Renal pelvis (tissue), 12 donors: ENCODE data around the gene KMT5C. TPM values are rescaled to one million over a fixed set of nuclear protein-coding genes. Genes with fewer than 3 reads are reported as not detected.

ENCODE experiments used
- DNase-seq: peaks from one replicate; pipeline ENCODE4 v3.0.0-alpha.2; 2013
- long read RNA-seq, 16 experiments: transcript quantifications; one replicate each; lab custom pipeline, GENCODE V29; 2026
- polyA plus RNA-seq, 3 donors: library from polyadenylated mRNA; unstranded; fragments of 120-200 nt; gene quantifications; one replicate each; pipeline ENCODE4 v1.2.1, GENCODE V29; 2013; ENCODE audit not compliant: insufficient read length in 3 of 3

The KMT5C gene
- 10 to 100 TPM; 21.5 to 37.2 (median 33.0) TPM for polyA plus RNA-seq
- long read RNA-seq, donor 1, partial matches to known transcripts = 0 of 1 reads
- long read RNA-seq, donor 1, other reads (novel, unspliced or antisense) = 0 of 1 reads
- long read RNA-seq, donor 2, partial matches to known transcripts = 0 of 4 reads
- long read RNA-seq, donor 2, other reads (novel, unspliced or antisense) = 0 of 4 reads
- long read RNA-seq, donor 3, partial matches to known transcripts = 0 of 3 reads
- long read RNA-seq, donor 3, other reads (novel, unspliced or antisense) = 0 of 3 reads
- long read RNA-seq, donor 4, partial matches to known transcripts = 0 of 6 reads
- long read RNA-seq, donor 4, other reads (novel, unspliced or antisense) = 0 of 6 reads
- long read RNA-seq, donor 5 = 0 reads
- long read RNA-seq, donor 6, partial matches to known transcripts = 0 of 5 reads
- long read RNA-seq, donor 6, other reads (novel, unspliced or antisense) = 0 of 5 reads
- long read RNA-seq, donor 7, partial matches to known transcripts = 9 of 12 reads
- long read RNA-seq, donor 7, other reads (novel, unspliced or antisense) = 0 of 12 reads
- long read RNA-seq, donor 8, partial matches to known transcripts = 0 of 1 reads
- long read RNA-seq, donor 8, other reads (novel, unspliced or antisense) = 0 of 1 reads
- long read RNA-seq, donor 9, partial matches to known transcripts = 0 of 6 reads
- long read RNA-seq, donor 9, other reads (novel, unspliced or antisense) = 0 of 6 reads
- long read RNA-seq, donor 10, partial matches to known transcripts = 5 of 9 reads
- long read RNA-seq, donor 10, other reads (novel, unspliced or antisense) = 0 of 9 reads
- long read RNA-seq, donor 11, partial matches to known transcripts = 0 of 3 reads
- long read RNA-seq, donor 11, other reads (novel, unspliced or antisense) = 0 of 3 reads
- long read RNA-seq, donor 12, partial matches to known transcripts = 0 of 2 reads
- long read RNA-seq, donor 12, other reads (novel, unspliced or antisense) = 0 of 2 reads
- long read RNA-seq, donor 13, partial matches to known transcripts = 0 of 1 reads
- long read RNA-seq, donor 13, other reads (novel, unspliced or antisense) = 0 of 1 reads
- long read RNA-seq, donor 14, partial matches to known transcripts = 7 of 12 reads
- long read RNA-seq, donor 14, other reads (novel, unspliced or antisense) = 0 of 12 reads
- long read RNA-seq, donor 15, partial matches to known transcripts = 0 of 4 reads
- long read RNA-seq, donor 15, other reads (novel, unspliced or antisense) = 0 of 4 reads
- long read RNA-seq, donor 16, partial matches to known transcripts = 0 of 1 reads
- long read RNA-seq, donor 16, other reads (novel, unspliced or antisense) = 0 of 1 reads

DNA sequence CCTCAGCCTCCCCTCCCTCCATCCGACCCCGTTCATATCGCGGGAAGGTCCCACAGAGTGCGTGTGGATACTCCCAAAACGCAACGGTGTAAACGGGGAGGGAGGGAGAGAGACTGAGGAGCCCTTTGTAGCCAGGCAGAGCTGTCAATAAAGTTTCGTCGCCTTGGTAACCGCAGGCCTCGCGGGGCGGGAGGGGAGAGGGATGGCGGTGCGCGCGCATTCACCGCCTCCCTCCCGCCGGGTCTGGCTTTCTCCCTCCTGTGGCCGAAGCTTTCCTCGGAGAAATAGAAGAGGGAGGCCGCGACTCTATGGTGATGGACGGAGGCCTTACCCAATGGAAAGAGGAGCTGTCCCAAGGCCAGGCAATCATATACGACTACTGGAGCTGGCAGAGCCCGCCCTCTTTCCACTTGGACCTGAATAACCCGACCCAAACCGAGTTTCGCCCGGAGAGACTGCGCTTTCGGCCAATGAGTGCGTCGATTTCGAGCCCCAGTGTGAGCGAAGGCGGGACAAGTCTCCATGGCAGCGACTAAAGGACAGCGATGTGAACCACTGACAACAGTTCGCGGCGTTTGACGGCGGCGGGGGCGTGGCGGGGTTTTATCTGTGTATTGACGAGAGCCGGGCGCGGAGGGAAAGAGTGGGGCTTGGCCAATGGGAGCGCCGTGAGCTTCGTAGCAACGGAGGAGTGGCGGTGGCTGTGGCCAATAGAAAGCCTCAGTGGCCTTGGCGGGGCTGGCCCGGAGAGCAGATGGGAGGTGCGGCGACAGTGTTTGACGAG is at the start of gene KMT5C:
KMT5C (plus strand) TSS at position 772 of the 784 bp plus-strand sequence. CDS start 2,061 bp downstream, outside the sequence.
- peak; percentile 100 for DNase-seq

DNA sequence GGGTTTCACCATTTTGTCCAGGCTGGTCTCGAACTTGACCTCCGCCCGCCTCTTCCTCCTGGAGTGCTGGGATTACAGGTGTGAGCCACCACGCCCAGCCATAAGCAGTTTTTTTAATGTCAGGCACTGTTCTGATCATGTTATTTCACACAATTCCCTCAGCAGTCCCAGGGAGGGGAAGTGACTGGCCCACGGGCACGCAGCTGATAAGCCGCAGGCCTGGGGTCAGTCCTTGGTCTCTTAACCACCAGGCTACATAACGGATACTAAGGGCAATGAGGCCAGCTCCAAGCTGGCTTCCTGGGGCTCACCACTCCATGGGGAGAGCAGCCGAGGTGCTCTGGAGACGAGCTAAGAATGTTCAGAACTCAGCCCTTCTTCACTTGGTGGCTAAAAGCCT is 42.4 kb upstream of the KMT5C start:
- no peak for DNase-seq

DNA sequence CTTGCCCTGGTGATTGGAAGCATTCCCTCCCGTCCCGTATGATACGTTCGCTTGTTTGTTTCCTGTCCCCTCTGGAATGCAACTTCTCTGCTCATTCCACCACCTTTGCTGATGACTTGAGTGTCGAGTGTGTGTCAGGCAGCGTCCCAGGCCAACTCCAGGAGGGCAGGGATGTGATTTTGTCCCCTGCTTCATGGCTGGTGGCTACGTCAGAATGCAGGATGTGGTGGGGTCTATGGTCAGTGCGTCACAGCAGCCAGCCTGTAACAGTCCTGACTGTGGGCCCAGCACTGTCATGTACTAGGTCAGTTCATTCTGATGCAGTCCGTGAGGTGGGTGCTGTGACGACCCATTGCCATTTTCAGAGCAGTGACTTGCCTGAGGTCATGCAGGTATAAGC is 39.7 kb upstream of the KMT5C start:
- no peak for DNase-seq

DNA sequence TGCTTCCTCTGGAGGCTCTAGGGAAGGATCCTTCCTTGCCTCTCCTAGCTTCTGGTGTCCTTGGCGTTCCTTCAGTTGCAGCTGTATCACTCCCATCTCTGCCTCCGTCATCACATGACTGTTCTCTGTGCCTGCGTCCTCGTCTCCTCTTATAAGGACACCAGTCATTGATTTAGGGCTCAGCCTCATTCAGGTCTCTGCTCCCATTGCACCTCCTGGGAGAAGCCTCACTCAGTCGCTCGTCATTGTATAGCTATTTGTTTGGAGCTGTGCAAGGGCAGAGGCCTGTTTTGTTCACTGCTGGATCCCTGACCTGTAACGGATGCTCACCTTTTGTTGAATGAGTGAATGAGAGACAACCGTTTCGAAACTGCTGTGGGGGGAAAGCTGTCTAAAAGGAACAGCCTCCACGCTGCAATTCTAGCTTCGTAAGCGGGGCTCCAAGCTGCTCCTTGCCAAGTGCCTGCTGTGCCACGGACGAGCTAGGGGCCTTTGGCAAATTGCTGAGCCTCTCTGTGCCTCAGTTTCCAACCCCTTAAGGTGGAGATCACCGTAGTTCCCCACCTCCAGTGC is 38.7 kb upstream of the KMT5C start:
- DNase-seq = no peak

DNA sequence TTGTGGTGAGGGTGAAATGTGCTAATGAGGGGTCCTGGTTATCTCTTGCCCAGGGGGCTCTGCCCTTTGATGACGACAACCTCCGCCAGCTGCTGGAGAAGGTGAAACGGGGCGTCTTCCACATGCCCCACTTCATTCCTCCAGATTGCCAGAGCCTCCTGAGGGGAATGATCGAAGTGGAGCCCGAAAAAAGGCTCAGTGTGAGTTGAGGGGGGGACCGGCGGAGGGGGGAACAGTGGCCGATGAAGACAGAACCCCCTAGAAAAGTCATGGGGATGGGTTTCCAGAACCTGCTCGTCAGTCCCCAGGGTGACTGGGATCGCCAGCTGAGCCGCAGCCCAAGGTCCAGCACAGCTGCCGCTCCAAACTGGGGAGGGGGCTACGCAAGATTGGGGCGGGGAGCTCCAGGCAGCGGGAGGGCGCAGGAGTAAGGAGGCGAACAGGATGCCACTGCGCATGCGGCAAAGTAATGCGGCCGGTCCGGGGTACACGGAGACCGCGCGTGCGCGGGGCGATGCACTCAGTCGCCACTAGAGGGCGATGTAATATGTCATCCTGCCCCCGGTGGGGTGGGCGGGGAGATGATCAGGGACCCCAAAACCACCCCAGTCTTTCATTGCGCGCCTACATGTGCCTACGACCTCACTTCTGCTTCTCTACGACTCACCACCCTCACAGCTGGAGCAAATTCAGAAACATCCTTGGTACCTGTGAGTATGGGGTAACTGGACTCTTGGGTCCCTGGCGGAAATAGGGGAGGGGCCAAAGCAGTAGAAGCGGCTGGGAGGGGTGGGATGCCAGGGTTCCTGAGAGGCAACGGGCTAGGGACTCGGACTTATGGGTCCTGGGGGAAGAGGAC is 38.0 kb upstream of the KMT5C start:
- peak; percentile 80 for DNase-seq

DNA sequence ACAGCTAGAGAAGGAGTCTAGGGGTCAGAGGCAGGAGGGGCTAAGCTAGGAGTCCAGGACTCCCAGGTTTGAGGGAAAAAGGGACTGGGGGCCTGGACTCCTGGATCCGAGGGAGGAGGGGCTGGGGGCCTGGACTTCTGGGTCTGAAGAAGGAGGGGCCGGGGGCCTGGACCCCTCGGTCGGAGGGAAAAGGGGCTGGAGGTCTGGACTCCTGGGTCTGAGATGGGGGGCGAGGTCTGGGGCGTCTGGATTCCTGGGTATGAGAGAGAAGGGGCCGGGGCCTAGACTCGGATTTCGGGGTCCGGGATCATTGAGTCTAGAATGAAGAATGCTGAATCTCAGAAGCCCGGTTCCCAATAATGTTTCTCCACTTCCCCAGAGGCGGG is 37.4 kb upstream of the KMT5C start:
- DNase-seq = no peak

DNA sequence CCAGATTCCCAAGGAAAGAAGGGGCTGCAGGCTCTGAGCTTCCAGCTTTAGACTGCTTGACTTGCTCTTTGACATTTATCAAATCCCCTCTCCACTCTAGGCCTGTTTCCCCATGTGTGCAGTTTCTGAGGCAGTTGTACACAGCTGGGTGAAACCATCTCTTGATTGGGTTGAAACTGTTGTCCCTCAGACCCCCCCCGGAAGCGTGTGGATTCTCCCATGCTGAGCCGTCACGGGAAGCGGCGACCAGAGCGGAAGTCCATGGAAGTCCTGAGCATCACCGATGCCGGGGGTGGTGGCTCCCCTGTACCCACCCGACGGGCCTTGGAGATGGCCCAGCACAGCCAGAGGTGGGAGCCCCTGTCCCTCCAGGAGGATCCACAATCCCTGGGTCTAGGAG is 36.2 kb upstream of the KMT5C start:
- no peak for DNase-seq

DNA sequence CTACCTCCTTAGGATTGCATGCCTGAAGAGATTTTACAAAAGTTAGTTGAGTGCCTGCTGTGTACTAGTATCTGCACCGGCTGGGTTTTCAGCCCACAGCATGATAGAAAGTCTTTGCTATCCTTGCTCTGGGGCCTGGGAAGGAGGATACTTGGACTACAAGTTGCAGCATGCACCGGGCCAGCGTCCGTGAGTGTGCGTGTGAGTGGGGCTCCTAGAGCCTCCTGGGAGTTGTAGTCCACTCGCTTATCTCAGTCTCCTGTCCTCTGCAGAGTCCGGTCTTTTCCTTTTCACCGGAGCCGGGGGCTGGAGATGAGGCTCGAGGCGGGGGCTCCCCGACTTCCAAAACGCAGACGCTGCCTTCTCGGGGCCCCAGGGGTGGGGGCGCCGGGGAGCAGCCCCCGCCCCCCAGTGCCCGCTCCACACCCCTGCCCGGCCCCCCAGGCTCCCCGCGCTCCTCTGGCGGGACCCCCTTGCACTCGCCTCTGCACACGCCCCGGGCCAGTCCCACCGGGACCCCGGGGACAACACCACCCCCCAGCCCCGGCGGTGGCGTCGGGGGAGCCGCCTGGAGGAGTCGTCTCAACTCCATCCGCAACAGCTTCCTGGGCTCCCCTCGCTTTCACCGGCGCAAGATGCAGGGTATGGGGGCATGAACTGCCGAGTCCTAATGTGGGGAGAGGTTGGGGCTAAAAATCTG is 35.2 kb upstream of the KMT5C start:
- DNase-seq = no peak

DNA sequence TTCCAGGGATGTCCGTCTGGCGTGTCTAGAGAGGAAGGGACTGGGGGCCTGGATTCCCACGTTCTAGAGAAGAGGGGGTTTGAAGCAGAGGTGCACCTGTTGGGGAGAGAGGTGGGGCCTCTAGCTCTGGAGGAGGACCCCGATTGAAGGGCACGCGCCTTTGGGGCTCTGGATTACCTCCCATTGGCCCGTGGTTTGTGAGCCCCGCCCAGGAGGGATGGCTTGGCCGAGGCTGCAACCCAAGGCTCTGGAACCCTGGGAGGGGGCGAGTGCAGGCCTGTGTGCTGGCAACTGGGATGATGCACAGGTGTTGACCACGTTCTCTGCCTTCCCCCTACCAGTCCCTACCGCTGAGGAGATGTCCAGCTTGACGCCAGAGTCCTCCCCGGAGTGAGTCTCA is 34.7 kb upstream of the KMT5C start:
- DNase-seq = no peak

DNA sequence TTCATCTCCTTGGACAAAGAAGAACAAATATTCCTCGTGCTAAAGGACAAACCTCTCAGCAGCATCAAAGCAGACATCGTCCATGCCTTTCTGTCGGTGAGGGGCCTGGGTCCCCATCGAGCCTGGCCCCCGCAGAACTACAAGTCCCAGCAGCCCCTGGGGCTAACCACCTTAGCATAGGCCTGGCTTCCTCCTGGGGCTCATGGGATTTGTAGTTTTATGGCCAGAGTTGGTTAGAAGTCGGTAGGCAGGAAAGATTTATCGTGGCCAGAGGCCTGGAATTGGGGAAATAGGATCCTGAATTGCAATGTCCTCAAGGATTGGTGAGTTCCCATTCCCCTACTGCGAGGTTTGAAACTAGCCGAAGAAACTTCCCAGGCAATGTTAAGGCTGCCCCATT is 34.2 kb upstream of the KMT5C start:
- DNase-seq = no peak

DNA sequence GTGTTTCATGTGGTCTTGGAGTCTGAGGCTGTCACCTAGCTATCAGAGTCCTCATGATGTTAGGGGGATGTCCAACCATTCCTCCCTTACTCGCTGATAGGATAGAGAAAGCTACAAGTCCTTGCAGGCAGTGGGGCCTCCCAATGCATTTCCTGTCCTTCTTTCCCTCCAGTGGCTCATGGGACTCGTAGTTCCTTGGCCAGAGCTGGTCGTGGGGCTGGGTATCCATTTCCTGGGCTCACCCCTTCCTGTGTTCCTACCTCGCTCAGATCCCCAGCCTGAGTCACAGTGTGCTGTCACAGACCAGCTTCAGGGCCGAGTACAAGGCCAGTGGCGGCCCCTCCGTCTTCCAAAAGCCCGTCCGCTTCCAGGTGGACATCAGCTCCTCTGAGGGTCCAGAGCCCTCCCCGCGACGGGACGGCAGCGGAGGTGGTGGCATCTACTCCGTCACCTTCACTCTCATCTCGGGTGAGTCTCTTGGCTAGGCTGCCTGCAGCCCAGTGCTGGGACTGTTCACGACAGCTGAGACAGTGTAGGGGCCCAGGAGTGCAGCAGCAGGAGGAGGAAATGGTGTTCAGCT is 33.6 kb upstream of the KMT5C start:
- DNase-seq = no peak

DNA sequence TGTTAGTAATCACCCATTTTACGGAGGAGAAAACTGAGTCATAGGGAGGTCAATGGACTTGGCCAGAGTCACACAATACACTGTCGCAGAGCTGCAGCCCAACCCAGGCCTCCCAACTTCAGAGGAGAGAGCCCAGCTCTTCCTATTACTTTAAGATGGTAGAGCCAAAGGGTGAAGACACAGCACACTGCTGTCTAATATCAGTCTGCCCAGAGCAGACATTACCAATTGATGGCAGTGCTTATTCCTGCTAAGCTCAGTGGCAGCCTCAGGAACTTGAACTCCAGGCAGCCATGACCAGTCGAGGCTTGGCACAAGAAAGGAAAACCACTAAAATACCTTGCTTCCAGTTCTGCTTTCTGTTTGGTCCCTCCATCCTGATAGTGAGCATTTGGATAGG is 33.0 kb upstream of the KMT5C start:
- no peak for DNase-seq

DNA sequence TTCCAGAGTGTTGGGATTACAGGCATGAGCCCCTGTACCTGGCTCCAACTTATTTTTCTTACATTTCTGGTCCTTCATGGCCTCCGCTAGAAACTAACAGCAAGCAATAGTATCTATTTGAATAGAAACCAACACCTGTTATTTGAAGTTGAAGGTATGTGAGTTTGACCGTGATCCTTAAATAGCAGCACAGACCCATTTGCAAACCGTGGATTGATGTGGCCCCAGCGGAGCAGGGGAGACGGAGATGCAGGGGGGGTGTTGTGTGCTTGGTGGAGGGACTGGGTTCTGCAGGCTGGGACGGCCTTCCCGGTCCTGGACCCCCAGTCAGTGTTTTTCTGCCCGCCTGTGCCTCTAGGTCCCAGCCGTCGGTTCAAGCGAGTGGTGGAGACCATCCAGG is 31.4 kb upstream of the KMT5C start:
- DNase-seq = no peak

DNA sequence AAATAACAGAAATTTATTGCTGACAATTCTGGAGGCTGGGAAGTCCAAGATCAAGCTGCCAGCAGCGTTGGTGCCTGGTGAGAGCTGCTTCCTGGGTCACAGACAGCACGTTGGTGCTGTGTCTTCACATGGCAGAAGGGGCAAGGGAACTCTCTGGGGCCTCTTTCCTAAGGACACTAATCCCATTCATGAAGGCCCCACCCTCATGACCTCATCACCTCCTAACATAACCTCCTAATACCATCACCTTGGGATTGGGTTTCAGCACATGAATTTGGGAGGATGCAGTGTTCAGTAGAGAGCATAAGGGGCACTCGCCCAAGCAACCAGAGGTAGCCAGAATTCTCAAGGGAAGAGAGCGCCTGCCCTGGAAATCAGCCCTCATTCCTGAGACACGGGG is 30.2 kb upstream of the KMT5C start:
- no peak for DNase-seq

DNA sequence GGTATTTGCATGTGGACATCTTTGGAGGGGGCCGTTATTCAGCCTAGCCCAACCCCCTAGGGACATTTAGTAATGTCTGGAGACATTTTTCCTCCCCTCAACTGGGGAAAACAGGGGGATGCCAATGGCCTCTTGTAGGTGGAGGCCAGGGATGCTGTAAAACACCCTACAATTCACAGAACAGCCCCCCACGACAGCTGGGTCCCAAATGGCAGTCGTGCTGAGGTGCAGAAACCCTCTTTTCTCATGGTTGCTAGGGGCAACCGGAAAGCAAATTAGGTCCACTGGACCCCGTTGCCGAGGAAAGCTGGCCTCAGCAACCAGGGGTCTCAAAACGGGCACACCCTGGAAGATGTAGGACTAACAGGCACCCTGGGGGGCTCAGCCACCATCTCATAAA is 29.2 kb upstream of the KMT5C start:
- no peak for DNase-seq

DNA sequence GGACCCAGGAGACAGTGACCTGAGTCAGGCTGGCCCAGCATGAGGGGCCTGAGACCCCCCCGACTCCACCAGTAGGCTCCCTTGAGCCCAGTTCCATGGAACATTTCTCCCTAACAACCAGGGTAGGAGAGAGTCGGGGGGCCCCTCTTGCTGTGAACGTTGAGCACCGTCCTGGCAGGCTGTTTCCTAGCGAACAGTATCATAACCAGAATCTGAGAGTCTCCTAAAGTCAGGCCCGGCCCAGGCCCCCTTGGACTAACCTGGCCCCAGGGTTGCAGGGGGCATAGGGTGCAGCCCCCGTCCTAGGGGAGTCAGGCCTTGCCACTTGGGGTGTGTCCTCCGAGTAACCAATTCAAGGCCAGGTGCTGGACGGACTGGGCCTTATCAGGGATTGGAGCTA is 28.3 kb upstream of the KMT5C start:
- DNase-seq = no peak

DNA sequence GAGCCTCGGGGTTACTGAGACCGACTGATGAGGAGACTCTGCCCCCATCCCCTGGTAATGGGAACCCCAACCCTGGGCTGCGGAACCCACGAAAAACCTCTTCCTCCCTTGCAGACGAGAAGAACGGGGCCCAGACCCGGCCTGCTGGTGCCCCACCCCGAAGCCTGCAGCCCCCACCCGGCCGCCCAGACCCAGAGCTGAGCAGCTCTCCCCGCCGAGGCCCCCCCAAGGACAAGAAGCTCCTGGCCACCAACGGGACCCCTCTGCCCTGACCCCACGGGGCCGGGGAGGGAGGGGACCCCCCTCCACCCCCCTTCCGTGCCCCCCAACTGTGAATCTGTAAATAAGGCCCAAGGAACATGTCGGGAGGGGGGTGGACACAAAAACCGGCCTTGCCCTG is 27.9 kb upstream of the KMT5C start:
- DNase-seq = no peak

DNA sequence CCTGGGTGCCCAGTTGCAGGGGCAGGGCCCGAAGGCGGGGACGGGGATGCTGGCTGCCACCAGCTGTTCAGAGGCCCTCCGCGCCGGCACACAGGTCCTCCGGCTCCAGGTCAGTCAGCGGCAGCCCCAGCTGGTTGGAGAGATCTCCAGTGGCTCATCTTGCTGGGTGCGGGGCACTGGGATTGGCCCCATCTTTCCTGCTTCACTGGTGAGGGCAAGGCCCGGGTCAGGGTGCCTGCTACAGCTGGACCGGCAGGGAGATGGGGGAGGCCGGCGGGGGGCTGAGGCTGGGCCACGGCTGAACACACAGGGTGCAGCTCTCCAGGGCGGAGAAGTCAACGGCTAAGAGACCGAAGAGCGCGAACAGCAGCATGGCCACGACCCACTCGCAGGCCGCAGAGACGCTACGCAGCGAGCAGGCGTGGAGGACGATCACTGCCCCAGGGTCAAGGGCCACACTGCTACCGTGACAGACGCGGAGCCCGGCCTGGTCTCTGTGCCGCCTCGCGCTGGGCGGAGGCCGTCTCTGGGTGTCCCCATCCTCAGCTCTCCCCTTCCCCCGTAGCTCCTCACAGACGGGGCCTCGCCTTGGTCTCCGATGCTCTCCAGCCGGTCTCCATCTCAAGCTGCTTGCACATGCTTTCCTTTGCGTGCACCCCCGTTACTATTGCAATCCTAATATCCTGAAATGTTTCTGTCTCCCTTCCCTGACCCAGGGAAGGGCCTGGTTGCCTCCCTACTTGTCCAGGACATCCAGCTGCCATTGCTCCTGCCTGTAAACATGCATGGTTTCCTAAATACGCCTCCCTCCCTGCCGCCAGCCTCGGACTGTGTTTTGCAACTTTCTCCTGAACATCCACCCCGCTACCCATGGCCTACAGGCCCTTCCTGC is 26.8 kb upstream of the KMT5C start:
- no peak for DNase-seq
